Putamen (tissue), 1 donor: ENCODE measurements around the gene BMPR1B.

ENCODE experiments used
- DNase-seq: peaks from one replicate; pipeline ENCODE4 v3.0.0-alpha.2; 2016; ENCODE audit warnings: low spot score

The BMPR1B gene

DNA sequence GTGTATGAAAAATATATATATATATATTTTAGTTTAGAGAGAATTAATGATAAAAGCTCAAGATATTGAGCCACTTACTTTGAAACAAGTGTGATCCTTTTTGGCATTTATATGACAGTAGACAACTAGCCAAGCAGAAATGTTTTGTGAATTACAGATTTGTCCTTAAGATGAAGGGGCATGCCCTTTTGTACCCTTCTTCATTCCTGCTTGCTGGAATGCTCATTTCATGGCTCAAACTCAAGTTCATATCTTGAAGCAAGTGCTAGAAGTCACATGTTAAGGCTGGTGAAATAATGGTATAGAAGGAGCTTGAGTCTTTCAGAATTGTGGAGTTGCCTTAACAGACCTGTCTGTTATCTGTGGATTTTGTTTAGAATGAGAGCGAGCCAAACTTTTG, 203.0 kb downstream of the BMPR1B start:
- DNase-seq, result no peak

DNA sequence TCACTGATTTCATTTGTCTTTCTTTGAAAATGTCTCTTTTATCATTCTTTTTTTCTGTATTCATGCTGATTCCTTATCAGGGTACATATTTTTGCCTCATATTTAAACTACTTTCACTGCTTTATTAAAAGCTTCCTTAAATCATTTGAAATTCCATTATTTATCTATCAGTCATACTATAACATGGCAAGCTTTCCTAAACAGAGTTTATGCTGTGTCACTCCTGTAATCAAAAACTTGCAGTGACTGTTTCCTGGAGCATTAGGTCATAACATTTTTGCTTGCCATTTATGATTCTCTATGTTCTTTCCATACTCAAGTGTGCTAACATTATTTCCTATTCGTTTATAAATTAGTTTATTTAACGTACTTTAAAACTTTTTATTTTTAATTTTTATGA, 203.7 kb downstream of the BMPR1B start:
- DNase-seq, result no peak

- no peak for DNase-seq
Observed at GRCh38 chr4:94962484-94962883, 204.7 kb downstream of the BMPR1B start.

DNA sequence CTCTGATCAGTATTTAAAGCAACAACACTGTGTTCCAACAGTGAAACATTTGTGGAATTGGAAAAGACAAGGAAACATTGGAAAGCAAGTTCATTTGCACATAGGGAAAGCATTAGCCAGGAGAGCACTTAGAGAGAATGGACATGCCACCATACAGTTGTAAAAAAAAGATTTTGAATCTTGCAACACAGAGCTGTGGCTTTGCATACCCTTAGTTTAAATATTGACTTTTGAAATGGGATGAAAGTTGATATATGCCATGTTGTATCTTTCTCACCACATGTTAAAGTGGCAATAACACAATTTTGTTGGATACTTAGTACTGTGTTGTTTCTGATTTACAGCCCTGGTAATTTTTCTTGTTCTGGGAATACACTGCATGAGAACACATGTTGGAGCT, 208.1 kb downstream of the BMPR1B start:
- no peak for DNase-seq

GRCh38 chr4:94968493-94968892, 210.7 kb downstream of the BMPR1B start:
- DNase-seq, result no peak

- no peak for DNase-seq
Observed at GRCh38 chr4:94970650-94971049, 212.9 kb downstream of the BMPR1B start.

DNA sequence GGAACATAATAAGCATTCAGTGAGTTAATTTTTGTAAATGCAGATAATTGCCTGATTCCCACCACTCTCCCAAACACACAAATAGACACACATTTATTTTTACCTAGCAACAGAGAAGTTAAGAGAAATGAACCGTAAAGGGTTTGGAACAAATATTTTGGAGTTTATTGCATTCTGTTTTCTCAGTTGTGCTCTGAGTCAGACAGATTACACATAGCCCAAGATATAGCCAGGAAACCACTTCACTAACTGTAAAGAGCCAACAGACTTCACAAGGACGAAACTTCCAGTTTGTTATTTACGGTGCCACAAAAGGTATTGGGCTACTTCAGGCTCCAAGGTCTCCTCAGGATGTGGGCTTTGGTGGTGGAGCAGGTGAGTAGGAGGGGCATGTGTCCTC, 217.0 kb downstream of the BMPR1B start:
- DNase-seq, result no peak

DNA sequence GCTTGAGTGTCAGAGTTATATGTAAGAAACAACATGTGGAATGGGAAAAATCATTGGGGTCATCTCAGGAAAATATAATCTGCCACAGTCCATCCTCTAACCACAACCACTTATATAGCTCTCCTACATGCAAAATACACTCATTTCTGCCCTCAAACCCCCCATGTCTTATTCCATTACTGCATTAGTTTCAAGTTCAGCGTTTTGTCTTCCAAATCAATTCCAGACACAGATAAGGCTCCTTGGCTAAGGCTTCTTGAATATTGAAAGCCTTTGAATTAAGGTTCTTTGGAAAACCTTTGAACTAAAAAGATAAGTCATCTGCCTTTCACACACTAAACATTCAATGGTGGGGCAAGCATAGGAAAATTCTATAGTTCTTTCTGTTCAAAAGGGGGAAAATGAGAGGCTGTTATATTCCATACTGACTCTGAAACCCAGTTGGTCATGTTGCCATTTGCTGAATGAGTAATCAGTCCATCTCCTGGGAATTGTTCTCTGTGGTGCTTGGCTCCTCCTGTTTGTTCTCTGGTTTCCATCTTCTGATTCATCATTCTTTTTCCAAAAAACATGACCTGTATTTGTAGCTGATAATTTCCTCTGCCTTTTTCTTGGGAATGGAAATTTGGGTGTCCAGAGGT, 218.7 kb downstream of the BMPR1B start:
- no peak for DNase-seq

DNA sequence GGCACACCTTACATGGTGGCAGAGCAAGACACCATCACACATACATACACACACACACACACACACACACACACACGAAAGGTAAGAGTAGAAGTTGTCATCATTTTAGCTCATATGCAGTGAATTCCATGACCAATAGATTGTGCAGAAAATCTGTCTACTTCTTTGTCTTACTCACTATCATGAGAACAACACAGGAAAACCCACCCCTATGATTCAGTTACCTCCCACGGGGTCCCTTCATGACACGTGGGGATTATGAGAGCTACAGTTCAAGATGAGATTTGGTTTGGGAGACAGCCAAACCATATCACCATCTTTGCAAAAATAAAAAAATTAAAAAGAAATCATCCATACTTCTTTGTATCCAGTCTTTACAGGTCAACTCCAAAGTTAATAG, 221.1 kb downstream of the BMPR1B start:
- no peak for DNase-seq

GRCh38 chr4:94979621-94980020, 221.9 kb downstream of the BMPR1B start:
- no peak for DNase-seq

GRCh38 chr4:94995684-94996394, 238.1 kb downstream of the BMPR1B start:
- peak; percentile 45 for DNase-seq

DNA sequence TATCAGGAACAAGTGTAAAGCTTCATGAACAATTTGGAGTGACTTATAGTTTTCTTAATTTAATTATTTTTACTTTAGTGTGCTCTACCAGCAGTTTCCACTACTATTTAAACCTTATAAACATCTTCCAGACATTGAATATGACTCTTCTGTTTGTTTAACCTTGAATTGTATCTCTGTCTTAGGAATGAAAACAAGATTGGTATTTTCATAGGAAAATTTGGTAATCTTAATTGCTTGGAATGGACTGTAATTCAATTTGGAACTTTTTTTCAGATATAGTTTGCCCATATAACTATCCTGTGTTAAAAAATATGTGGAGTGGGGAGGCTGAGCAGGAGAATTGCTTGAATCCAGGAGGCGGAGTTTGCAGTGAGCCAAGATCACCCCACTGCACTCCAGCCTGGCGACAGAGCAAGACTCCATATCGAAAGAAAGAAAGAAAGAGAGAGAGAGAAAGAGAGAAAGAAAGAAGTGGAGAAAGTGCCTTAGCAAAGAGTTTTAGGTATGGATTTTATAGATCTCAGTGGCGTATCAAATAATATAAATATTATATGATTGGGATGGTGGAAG, 242.4 kb downstream of the BMPR1B start:
- no peak for DNase-seq

- DNase-seq, result no peak
Observed at GRCh38 chr4:95004912-95005311, 247.2 kb downstream of the BMPR1B start.

DNA sequence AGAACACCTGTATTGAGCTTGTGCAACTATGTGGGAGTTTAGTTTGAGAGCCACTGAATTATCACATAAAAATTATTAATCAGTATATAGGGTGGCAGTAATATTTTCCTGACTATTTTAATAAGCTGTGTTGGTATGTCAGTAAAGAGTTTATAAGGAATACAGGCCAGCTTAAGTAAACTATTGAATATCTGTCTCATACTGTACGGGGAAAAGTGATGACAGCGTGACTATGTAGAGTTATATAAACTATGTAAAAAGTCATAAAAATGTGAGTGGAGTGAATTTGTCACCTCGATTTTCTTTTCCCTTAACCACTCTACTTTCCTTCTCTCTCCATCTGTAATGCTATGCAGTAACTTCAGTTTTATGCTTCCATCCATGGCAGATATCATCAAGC, 250.2 kb downstream of the BMPR1B start:
- DNase-seq, result no peak

- DNase-seq, result no peak
Observed at GRCh38 chr4:95013236-95013635, 255.5 kb downstream of the BMPR1B start.

- DNase-seq, result no peak
Observed at GRCh38 chr4:95014068-95014467, 256.3 kb downstream of the BMPR1B start.

DNA sequence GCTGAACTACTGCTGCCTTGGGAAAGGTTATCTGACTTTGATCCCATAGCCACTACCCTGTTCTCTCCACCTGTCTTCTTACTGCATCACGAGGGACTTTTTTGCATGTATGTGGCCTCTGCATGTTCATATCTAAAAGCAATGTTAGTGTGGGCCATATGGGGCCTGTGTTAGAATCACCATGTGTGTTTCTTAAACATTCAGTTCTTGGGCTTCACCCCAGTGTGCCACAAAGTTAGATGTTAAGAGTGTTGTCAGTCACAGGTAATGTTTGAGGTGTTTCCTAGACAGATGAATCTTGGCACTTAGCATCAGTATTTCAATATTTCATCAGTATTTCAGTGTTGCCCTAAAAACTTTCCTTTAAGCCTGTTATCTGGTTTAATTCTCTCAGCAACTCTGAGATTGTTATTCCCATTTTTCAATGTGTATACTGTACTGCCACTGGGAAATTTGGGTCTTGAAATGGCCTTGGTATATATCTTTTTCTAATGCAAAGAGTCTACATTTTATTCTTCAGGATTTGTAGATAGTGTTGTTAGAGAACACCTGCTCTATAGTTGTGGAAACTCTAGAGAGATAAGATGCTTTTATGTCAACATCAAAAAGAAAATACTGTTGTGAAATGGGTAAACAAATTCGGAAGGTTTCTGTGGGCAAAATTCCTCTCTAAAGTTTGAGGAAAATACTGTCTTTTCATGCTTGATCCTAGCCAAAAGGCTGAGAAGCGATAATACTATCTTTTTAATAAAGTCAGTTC, 259.7 kb downstream of the BMPR1B start:
- DNase-seq, result no peak

- DNase-seq, result no peak
Observed at GRCh38 chr4:95018785-95019184, 261.0 kb downstream of the BMPR1B start.

- no peak for DNase-seq
Observed at GRCh38 chr4:95020521-95020920, 262.8 kb downstream of the BMPR1B start.

DNA sequence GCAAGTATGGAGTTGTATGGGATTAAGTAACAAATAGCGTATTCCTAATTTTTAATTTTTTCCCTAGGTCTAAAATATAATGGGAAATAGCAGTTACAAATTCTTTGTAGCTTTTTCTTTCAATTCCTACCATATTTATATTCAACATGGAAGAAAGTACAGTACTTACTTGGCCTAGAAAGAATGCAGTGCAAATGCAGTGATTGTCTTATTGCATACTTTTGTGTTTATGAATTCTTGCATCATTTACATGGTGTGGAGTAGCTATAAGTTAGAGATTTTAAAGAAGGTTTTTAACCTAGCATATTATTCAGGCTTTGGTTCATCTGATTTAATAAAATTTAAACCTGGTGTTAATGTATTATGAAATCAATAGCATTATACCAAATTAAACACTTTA, 263.3 kb downstream of the BMPR1B start:
- DNase-seq, result no peak

DNA sequence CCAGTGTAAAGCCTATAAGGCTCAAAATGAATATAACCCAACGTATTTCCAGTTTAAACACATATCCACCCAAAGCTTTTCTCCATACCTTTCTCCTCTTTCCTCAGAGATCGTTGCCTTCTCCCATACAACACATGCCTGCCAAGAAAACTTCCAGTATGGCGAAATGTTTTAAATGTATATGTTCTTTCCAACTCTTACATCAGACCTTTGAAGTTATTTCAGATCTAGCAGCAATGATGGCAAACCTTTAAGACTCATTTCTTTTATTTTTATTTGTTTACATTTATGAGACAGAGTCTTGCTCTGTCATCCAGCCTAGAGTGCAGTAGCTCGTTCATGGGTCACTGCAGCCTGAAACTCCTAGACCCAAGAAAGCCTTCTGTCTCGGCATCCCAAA, 265.4 kb downstream of the BMPR1B start:
- no peak for DNase-seq

- DNase-seq, result no peak
Observed at GRCh38 chr4:95027905-95028618, 270.3 kb downstream of the BMPR1B start.
